OCI-LY7 (cell line): ENCODE data around the gene ZNF778. TPM values are rescaled to one million over a fixed set of nuclear protein-coding genes. Genes with fewer than 3 reads are reported as not detected.
"Not testable (repeated sequence)": the region's sequence is repeated elsewhere in the genome, so short reads cannot be mapped to it uniquely, and the experiment has no call there.

Experiments
- BruUV-seq: library from RNA; stranded (reverse); fragments of 400-500 nt; replicated peaks from 2 replicates; lab custom pipeline; 2021; lab: Mats Ljungman, UMichigan
- CTCF ChIA-PET: fragments of 300-600 bp; sonication (Branson Sonifier 250); formaldehyde crosslinking; loops from one replicate; lab custom pipeline; 2022; ENCODE audit warnings: antibody characterized with exemption; ENCODE audit not compliant: unreplicated experiment; lab: Charles Lee
- POLR2A ChIA-PET: fragments of 300-600 bp; sonication (Branson Sonifier 250); formaldehyde crosslinking; loops from one replicate; lab custom pipeline; 2022; ENCODE audit warnings: antibody characterized with exemption; lab: Charles Lee
- DNase-seq: peaks from one replicate; pipeline ENCODE4 v3.0.0-alpha.2; 2015; ENCODE audit warnings: low spot score
- H2AFZ ChIP-seq: fragments of 200-600 bp; sonication (generic), shearing (Covaris generic); 2 replicates; pipeline ENCODE4 v1.6.1; 2014; ENCODE audit warnings: mild to moderate bottlenecking, antibody characterized with exemption, low read length, moderate library complexity
- H3K27ac ChIP-seq: fragments of 200-600 bp; sonication (generic); 2 replicates; pipeline ENCODE4 v1.5.1; 2014; ENCODE audit warnings: mixed run types, low read depth, mild to moderate bottlenecking, moderate library complexity, low read length, inconsistent platforms; ENCODE audit not compliant: poor library complexity, severe bottlenecking
- H3K36me3 ChIP-seq: fragments of 200-600 bp; sonication (generic); 2 replicates; pipeline ENCODE4 v1.6.1; 2014; ENCODE audit warnings: mild to moderate bottlenecking, antibody characterized with exemption, low read length, moderate library complexity, mixed read lengths; ENCODE audit not compliant: insufficient read depth
- H3K4me1 ChIP-seq: fragments of 200-600 bp; sonication (generic); 2 replicates; pipeline ENCODE4 v1.5.1; 2014; ENCODE audit warnings: mild to moderate bottlenecking, low read length; ENCODE audit not compliant: insufficient read depth, poor library complexity, severe bottlenecking
- H3K4me2 ChIP-seq: fragments of 200-600 bp; sonication (generic); 2 replicates; pipeline ENCODE4 v1.6.1; 2014; ENCODE audit warnings: mild to moderate bottlenecking, low read length
- H3K4me3 ChIP-seq: fragments of 200-600 bp; sonication (generic); 2 replicates; pipeline ENCODE4 v1.5.1; 2014; ENCODE audit warnings: mild to moderate bottlenecking, low read depth, low read length; ENCODE audit not compliant: poor library complexity, severe bottlenecking
- H3K79me2 ChIP-seq: fragments of 200-600 bp; sonication (generic); 2 replicates; pipeline ENCODE4 v1.6.1; 2016; ENCODE audit warnings: low read depth, mild to moderate bottlenecking, low read length, moderate library complexity, mixed read lengths; ENCODE audit not compliant: insufficient read depth
- H3K9me2 ChIP-seq: fragments of 200-600 bp; sonication (generic); 2 replicates; pipeline ENCODE4 v1.6.1; 2016; ENCODE audit warnings: mild to moderate bottlenecking, low read length, mixed read lengths; ENCODE audit not compliant: insufficient read depth
- H3K9me3 ChIP-seq: fragments of 200-600 bp; sonication (generic); 2 replicates; pipeline ENCODE4 v1.6.1; 2014; ENCODE audit warnings: mild to moderate bottlenecking, mixed run types, low read length, mixed read lengths
- H4K20me1 ChIP-seq: fragments of 200-600 bp; sonication (generic); 2 replicates; pipeline ENCODE4 v1.6.1; 2014; ENCODE audit warnings: mild to moderate bottlenecking, antibody characterized with exemption, low read length, moderate library complexity, mixed read lengths; ENCODE audit not compliant: insufficient read depth
- EZH2phosphoT487 ChIP-seq: fragments of 200-600 bp; sonication (generic); IDR thresholded peaks from 2 replicates; pipeline ENCODE4 v1.6.1; 2018; ENCODE audit warnings: low read depth, borderline replicate concordance, mild to moderate bottlenecking, mixed run types, antibody characterized with exemption, low read length, moderate library complexity, mixed read lengths
- intact Hi-C: fragments of 100-400 bp; cut with micrococcal nuclease; formaldehyde crosslinking; loops from one replicate; pipeline ENCODE4 v1.10.0; 2022; ENCODE audit not compliant: unreplicated experiment
- total RNA-seq, 2 experiments: library from RNA; depleted of rRNA in 1 of 2; stranded (reverse); fragments of >200 nt in 1 of 2; shearing (Covaris generic) in 1 of 2; gene quantifications; 2 replicates each; pipeline ENCODE4 v1.2.3, GENCODE V29; 2014 to 2022
- TF ChIP-seq, protein P1 (sequence below): fragments of 200-600 bp; sonication (generic); conservative IDR thresholded peaks from 2 replicates; pipeline ENCODE4 v1.5.1; 2014; ENCODE audit warnings: mild to moderate bottlenecking, antibody characterized with exemption, low read length, moderate library complexity, mixed read lengths

The ZNF778 gene
- total RNA-seq, 2 experiments from 2014 or later = 9.4 to 9.9 TPM

- POLR2A ChIA-PET = no interaction called here
- Histone ChIP-seq H3K4me2 (peak overlapping the region; percentile 60), H3K9me2 (no peaks in the 10 kb centered on the region), H3K36me3 (no peaks in the 10 kb centered on the region), H2AFZ (peak overlapping the region; percentile 43), H3K9me3 (peaks cover 6% of the 10 kb centered on the region; the same call in 1 of the 2 replicates), H3K4me1 (peaks cover 6% of the 10 kb centered on the region), H3K79me2 (no peaks in the 10 kb centered on the region), H3K4me3 (peak overlapping the region; percentile 55), H3K27ac (no peak overlapping the region), H4K20me1 (no peaks in the 10 kb centered on the region)
- TF ChIP-seq, protein P1, sequence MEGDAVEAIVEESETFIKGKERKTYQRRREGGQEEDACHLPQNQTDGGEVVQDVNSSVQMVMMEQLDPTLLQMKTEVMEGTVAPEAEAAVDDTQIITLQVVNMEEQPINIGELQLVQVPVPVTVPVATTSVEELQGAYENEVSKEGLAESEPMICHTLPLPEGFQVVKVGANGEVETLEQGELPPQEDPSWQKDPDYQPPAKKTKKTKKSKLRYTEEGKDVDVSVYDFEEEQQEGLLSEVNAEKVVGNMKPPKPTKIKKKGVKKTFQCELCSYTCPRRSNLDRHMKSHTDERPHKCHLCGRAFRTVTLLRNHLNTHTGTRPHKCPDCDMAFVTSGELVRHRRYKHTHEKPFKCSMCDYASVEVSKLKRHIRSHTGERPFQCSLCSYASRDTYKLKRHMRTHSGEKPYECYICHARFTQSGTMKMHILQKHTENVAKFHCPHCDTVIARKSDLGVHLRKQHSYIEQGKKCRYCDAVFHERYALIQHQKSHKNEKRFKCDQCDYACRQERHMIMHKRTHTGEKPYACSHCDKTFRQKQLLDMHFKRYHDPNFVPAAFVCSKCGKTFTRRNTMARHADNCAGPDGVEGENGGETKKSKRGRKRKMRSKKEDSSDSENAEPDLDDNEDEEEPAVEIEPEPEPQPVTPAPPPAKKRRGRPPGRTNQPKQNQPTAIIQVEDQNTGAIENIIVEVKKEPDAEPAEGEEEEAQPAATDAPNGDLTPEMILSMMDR = no peak
- TF ChIP-seq EZH2phosphoT487 = no peak
- intact Hi-C loops = loop anchor here (2.0 kb wide), 1 partner anchor 42 kb away; no protein-coding TSS in a partner anchor
- CTCF ChIA-PET = interaction anchor here (0.6 kb wide), 1 partner anchor 266 kb away, joined by 7 read pairs; no protein-coding TSS in a partner anchor
- DNase-seq = peak; percentile 80
- no TSS peak for BruUV-seq
Observed at GRCh38 chr16:89246903-89247733, 29.6 kb downstream of the ZNF778 start.

GRCh38 chr16:89247734-89248075 lies 30.2 kb downstream of the ZNF778 start:
- POLR2A ChIA-PET, H3K9me2 ChIP-seq, H4K20me1 ChIP-seq, H3K9me3 ChIP-seq, H3K27ac ChIP-seq, H2AFZ ChIP-seq, DNase-seq, H3K36me3 ChIP-seq, CTCF ChIA-PET, H3K4me1 ChIP-seq, BruUV-seq, H3K79me2 ChIP-seq: not testable (repeated sequence)
- H3K4me2 ChIP-seq = peak overlapping the region; percentile 30; the same call in 1 of the 2 replicates
- intact Hi-C loops = loop anchor here (2.0 kb wide), 1 partner anchor 41 kb away; no protein-coding TSS in a partner anchor
- peak overlapping the region; percentile 55 for H3K4me3 ChIP-seq

- TF ChIP-seq, protein P1 = no peak
- no peak for TF ChIP-seq EZH2phosphoT487
- Histone ChIP-seq H3K9me3 (peaks cover 6% of the 10 kb centered on the region; the same call in 1 of the 2 replicates), H3K9me2 (no peaks in the 10 kb centered on the region), H3K4me1 (peaks cover 6% of the 10 kb centered on the region), H2AFZ (no peak overlapping the region), H3K79me2 (no peaks in the 10 kb centered on the region), H3K4me2 (no peak overlapping the region; the same call in 1 of the 2 replicates), H3K36me3 (no peaks in the 10 kb centered on the region), H4K20me1 (no peaks in the 10 kb centered on the region), H3K4me3 (no peak overlapping the region), H3K27ac (no peak overlapping the region)
- CTCF ChIA-PET = no interaction called here
- intact Hi-C loops = no loop called here
- POLR2A ChIA-PET = no interaction called here
- DNase-seq = no peak
- BruUV-seq = no TSS peak
Observed at GRCh38 chr16:89248196-89248982, 30.9 kb downstream of the ZNF778 start.
